Activated naive CD4-positive, alpha-beta T cell treated with anti-CD3 and anti-CD28 coated beads, Interleukin-2, amount 50 U/mL, for 16 hours (primary cell): Measurements from ENCODE around the gene USP10.

ENCODE experiments used
- DNase-seq: peaks from one replicate; pipeline ENCODE4 v3.0.0-alpha.2; 2020

USP10 gene

DNA sequence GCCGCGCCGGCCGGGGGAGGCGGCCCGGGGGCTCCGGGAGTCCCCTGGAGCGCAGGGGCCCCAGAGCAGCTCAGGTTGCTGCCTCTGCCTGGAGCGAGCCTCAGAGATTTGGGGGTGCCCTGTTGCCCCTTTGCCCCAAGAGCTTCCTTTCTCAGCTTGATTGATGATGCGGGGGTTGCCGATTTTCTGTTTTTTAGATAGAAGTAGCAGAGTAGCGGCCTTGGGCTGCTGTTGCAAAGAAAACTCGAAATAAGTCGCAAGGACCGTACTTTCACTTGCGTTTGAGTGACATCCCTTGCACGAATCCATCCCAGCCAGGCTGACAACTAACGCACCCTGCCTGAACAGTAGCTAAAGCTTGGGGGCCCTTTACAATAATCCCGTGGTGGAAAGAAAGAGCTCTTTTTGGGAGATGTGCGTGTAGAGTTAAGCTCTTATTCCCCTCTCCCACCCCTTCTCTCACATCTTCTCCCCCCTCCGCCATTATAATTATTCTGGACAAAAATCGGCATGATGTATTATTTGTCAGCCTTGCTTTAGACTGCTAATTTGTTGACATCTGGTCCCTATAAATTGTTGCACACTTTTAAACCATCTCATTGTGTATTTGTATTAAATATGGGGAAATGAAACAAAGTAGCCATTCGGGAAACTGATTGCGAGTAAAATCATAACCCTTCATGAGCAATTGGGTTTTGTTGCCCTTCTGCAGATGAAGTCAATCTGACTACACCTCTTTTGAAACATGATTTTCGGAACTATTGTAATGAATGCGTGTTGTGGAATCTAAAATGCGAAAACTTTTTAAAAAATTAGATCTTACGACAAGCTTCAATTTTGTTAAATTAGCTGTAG, 873 bp downstream of the USP10 start:
- DNase-seq: peak; percentile 41

DNA sequence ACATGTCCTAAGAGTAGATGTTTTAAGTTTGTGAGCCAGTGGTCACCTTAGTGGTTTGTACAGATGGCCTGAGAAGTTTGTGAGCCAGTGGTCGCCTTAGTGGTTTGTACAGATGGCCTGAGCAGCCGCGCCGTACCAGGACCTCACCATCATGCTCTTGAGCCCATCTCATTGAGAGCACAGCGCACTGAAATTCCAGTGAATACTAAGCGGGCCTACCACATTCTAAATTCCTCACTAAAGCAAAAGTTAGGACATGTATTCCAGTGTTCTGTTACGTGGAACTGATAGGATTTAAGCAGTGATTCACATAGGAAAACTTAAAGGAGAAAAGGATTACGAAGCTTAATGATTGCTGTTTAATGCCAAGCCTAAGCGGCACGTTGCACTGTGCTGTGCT, 3.9 kb downstream of the USP10 start:
- no peak for DNase-seq

DNA sequence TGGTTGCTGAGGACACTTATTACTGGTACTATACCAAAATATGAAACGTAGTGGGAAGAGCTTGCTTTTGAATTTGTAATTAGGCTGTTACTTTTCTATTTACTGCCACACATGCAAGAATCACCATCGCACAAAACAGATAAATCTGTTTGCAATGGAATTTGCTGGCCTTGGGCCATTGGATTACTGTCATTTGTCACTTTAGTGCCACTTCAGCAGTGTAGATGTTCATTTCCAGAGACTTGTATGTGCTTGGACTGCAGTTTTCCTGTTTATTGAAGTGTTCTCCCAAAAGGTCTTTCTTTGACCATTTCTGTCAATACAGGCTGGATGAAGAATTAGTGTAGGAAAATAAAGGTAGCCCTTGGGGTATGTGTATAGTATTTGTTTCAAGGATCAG, 4.5 kb downstream of the USP10 start:
- no peak for DNase-seq

DNA sequence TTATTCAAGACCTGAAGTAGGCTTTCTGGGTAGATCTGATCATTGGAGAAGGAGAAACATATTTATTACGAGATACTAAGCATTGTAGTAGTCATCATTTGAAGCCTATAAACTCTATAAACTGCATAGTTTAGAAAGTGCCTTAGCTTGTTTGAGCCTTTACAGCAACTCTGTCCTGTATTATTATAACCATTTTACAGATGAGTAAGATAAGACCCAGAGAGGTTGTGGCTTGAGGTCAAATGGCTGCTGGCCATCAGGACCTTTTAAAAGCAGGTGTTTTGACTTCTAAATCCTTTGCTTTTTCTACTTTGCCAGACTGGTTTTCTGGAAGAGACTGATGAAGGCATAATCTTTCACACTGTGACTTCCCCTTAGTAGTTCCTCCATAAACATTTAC, 7.1 kb downstream of the USP10 start:
- no peak for DNase-seq

DNA sequence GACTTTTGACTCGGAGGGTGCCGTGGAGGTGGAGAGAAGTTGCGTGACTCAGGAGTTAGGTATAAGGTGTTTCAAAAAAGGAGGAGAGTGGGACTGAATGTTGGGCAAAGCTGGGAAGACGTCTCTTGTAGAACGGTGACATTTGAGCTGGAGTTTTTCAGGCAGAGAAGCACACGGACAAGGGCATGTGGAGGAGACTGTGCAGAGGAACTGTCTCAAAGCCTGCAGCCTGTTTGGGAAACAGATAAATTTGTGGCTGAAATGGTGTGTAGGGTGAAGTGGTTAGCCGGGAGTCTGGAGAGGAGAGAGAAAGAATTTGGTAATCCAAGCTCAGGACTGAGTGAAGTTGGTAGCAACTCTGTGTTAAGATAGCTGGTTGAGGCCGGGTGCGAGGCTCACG, 9.8 kb downstream of the USP10 start:
- DNase-seq: no peak

DNA sequence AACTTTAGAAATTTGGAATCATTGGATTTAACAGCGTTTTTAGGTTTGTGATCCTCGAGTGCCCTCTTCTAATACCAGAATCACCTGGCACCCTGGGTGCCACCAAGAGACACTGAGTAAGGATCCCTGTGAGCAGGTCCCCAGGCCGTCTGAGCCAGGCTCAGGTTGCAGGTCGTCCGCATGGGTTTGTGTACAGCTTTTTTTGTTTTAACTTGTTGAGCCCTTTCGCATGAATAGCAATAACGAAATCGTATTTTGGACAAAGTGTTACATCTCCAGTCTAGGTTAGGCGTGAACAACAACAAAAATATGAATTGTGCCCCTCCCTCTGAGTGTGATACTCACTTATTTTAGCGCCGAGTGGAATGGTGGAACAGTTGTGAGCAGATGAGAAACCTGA, 10.9 kb downstream of the USP10 start:
- no peak for DNase-seq

DNA sequence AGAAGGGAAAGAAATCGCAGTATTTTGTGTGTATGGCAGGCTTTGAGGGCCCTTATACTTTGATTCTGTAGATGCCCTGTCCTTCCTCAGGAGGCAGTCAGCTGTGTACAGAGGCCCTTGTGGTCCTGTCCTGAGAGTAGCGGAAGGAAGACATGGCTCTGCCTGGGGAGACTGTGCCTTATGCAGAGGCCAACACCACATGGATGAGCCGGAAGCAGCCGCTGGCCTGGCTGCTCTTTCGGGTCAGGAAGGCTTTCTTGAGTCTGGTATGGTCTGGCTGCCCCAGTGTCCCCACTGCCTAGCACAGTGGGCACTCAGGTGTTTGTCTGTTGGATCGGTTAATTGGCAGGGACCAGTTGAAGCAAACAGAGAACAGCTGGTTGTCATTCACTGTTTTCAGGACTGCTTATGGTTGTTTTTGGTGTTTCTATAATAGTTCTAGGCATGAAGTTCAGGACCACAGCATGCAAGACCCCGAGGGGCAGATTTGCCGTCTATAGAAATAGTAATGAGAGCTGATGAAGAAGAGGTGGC, 12.4 kb downstream of the USP10 start:
- DNase-seq: no peak

DNA sequence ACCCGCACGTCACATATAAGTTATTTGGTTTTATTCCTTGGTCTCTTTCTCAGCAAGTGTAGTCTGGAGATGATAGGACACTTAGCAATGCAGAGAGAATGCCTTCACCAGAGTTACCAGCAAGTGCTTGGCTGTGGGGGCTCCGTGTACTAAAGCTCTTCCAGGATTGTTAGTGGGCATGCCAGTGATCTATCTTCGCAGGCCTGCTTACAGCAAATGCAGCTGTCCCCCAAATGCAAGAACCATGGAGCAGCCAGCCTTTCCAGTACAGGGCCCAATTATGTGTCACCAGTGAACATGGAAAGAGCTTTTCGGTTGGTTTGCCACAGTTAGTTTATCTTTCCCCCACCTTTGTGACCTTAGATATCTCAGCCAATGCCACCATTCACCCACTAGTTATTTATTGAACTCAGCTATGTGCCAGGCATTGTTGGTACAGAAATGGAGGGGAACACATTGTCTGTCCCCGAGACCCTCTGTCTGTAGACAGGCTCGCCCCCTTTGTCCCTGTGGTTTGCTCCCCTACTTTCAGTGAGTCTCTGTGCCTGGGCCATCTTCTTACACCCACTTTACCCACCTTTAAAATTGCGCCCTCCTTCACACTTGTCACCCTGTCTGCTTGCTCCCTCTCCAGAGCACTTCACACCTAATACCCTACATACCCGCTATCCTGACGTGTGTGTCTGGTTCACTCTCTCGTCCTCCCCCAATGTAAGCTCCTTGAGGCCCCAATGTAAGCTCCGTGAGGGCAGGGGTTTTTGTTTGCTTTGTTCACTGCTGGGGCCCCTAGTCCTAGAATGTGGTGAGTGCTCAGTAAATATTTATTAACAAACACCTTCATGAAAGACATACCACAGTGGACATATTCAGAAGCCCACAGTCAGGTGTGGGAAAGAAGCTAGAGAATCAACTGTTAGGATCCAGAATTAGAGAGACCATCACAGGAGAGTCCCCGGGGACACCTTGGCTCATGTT, 13.3 kb downstream of the USP10 start:
- DNase-seq: no peak

DNA sequence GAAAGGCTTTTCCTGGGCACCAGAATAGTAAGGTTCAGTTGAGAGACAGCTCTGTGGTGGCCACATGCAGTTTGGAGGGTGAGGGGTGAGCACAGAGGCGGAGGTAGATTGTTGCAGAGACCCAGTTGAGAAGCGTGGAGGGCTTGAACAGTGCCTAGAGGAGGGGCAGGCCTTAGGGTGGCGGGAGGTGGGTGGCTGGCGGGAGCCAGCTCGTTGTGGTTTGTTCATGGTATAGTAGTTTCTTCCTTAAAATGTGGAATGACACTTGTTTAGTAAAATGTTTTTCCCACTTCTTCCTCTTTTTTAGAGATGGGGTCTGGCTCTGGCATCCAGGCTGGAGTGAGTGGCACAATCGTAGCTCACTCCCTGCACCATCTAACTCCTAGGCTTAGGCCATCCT, 14.2 kb downstream of the USP10 start:
- DNase-seq: no peak

DNA sequence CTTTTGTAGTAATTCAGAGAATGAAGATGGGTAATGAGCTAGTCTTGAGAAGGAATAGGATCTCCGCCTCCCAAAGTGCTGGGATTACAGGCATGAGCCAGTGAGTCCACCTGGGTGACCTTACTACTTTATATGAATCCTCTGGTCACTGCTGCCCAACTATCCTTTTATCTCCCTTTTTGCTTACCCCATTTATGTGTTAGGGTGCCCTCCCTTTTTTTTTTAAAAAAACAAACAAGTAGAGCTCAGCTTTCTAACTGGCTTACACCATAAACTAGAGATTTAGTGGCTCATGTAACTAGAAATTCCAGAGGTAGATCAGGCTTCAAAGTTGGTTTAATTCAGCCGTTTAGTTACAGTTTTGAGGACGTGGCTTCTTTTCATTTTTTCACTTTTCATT, 15.6 kb downstream of the USP10 start:
- no peak for DNase-seq

DNA sequence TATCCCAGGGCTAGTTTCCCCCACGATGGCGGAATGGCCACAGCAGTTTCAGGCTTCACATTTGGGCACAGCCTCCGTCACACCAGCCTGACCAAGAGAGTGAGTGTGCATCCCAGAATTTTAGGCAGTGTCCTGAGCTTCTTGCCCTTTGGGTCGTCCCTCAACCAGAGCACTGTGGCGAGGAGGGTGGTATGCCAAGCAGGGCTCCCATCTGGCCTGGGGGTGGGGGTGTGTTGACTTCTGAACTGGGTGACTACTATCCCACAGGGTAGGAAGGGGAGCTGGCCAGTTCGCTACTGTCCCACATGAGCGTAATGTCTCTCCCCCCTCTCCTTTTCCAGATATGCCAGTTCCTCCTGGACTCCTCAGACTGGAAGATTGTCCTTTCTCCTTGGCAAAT, 16.1 kb downstream of the USP10 start:
- no peak for DNase-seq

DNA sequence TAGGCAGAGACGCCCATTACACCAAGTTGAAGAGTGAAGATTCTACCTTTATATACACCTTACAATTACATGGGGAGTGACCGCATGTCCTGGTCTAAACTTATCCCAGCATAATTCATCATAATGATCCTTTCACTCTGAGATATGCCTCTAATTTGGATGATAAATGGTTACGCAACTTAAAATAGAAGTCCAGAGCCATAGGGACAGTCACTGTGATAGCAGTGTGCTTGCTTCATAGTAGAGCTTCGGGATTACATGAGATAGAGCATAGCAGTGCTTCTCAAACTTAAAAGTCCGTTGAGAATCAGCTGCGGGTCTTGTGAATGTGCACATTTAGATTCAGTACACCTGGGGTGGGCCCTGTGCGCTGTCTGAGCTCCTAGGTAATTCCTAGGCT, 16.9 kb downstream of the USP10 start:
- no peak for DNase-seq

DNA sequence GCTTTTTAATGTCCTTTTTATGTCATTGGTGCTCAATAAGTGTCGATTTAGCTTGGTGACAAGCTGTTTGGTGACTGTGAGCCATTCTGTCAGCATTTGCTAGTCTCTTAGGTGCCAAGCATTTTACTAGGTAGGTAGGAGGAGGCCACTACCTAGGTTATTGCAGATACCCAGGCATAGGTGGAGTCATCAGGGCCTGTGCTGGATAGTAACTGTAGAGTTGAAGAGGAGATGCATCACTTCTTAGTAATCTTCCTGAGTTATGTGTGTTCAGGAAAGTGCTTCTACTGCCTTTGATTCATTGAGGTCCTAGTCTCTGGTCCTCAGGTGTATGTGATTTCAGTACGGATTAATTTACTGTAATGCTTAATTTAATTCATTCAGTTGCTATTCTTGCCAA, 17.7 kb downstream of the USP10 start:
- no peak for DNase-seq

DNA sequence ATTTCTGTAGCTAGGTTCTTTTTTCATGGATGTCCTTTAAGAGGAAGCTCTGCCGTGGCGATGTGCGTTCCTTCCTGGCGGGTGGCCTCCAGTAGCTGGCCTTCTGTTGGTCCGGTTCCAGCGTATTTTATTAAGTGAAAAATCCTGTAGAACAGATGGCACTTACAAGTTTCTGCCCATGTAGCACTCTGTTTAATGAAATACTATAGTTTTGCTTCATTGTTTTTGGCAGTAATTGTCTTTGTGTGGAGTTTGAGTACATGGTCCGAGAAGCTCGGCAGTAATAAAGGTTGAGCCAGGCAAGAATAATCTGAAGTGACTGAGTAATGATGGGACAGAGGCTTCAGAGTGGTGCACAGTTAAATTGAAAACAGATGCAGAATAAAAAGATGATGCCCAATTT, 20.4 kb downstream of the USP10 start:
- no peak for DNase-seq

DNA sequence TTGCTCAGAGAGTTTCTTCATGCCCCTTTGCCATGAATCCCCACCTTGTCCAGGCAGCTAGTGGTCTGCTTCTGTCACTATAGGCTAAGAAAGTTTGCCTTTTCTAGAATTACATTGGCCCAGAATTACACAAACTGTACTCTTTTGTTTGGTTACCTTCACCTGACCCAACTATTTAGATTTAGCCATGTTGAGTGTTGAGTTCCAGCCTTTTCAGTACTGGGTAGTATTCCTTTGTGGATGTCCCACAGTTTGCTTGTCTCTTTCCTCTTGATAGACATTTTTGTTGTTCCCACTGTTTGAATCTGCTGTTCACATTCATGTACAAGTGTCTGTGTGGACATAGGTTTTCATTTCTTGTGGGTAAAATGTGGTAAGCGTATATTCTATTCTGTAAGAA, 22.3 kb downstream of the USP10 start:
- DNase-seq: no peak

DNA sequence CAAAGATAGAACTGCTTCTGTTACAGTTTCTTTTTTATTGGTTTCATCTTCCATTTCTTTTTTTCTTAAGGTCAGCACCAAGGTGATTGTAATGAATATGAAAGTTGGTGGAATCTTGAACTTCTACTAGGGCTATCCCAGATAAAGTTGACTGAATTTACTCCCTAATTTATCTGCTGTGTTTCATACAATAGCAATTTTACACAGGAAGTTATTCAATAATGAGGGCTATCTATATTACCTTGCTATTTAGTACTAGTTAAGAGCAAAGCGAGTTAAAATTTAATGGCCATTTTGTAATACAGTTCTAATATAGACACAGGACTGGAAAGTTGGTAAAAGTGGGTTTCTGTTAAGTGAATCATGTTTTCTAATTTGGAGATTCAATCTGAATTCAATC, 24.1 kb downstream of the USP10 start:
- no peak for DNase-seq

DNA sequence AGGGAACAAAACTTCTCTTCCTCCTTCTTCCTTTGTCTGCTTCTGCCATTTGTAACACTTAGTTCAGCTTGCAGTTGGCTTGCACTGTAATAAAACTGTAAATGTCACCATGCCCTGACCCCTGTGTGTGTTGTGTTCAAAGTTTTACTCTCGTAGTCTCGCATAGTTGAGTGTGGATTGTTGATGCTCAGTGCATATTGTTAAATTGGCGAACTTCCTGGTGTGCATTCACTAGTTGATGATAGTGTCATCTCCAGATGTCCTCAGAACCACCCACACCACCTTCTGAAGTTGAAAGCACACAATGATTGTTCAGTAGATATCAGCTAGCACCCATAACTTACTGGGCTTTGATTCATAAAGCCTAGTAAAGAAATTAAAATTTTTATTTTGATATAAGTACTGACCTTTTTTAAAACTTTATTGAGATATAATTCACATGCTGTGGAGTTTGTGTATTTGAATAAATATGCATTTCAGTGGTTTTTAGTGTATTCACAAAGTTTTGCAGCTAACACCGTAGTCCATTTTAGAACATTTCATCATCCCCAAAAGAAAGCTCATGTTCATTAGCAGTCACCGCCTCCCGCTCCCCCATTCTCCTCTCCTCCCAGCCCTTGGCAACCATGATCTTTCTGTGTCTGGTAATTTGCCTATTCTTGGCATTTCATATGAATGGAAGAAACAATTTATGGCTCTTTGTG, 25.0 kb downstream of the USP10 start:
- DNase-seq: no peak

DNA sequence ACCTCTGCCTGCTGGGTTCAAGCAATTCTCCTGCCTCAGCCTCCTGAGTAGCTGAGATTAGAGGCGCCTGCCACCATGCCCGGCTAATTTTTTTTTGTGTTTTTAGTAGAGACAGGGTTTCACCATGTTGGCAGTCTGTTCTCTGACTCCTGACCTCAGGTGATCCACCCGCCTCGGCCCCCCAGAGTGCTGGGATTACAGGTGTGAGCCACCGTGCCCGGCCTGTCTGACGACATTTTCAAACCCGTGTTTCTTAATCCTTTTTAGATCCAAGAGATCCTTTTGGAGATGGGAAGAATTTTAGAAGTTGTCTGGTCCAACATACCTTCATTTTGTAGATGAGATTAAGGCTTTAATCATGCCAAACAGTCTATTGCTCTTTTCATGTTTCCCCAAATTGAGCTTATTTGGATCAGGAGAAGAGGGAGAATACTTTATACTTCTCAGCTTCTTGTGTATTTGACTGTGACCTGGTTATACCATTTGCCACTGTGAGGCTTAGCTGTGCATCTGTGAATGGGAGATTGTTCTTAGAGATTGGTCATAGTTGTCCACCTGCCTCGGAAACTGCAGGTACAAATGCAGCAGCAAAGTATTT, 25.8 kb downstream of the USP10 start:
- DNase-seq: no peak

DNA sequence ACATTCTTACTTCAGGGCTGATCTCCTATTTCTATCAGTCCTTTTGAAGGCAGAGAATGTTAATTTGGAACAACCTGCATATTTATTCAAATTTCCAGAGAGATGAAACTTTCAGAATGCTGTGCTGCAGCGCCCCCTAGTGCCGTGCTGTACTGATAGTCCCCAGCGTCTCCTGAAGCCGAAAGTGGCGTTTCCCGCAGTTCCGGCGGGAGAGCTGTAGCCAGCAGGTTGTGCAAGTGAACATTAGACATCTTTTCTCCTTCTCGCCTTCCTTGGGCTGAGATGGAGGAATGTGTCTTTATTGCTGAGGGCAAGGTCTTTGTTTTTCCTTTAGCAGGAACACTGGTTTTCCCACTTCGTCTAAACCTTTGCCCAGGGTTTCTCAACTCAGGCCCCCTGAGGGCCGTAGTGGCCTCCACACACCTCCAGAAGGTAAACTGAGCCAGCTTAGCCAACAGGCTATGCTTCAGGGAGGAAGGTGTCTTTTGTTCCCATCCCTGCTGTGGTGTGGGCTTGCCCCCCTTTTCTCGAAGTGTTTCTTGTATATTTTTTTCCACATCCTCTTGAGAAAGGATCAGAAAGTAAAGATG, 26.4 kb downstream of the USP10 start:
- peak; percentile 80 for DNase-seq

DNA sequence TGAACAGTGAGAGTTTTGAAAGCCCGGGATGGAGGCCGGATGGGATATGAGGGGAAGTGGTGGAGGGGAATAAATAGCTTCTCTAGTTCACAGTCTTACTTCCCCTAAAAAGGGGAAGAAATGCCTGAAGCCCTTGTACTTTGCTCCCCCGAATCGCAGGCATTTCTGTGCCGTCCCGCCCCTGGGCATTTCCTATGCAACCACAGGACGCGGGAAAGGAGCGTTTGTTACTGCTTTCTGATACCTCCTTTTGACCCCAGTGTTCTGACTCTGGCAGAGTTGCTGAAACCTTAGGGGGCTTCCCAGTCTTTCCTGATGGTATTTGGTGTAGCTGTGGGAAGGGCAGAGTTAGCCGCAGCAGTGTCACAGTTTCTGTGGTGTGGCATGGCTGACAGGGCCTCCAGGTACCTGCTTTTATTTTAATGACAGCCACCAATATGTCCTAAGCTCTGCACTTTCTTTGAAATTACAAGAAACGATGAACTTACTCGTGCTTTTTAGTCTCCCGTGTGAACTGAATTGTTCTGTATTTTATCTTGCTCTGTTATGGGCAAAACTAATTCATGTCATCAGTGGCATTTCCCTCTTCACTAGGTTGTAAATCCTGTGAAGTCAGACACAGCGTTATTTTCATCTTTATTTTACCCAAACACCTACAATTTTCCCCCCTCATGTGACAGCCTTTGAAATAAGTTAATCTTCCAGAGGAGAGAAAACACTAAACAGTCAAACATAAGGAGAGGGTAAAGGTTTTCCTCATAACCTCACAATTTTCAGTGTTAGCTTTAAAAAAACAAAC, 27.1 kb downstream of the USP10 start:
- no peak for DNase-seq

DNA sequence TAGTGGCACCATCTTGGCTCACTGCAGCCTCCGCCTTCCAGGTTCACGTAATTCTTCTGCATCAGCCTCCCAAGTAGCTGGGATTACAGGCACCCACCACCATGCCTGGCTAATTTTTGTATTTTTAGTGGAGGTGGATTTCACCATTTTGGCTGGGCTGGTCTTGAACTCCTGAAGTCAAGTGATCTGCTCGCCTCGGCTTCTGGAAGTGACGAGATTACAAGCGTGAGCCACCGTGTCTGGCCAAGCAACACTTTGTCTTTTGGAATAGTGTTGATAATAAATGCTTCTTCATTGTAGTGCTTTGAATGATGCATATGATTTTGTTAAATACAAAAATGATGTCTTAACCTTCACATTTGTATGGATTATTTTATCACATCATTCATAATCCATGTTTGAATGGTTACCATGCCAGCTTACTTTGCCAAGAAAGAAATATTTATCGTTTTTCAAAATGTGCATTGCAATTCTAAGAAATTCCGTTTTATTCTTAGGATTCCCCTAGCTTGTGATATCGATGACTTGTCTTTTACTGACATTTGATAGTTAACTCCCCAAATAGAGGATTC, 29.1 kb downstream of the USP10 start:
- no peak for DNase-seq
